KMS-11 (cell line): Measurements from ENCODE around the gene STAG2.
A peak's percentile ranks its signal among the peaks of the same experiment; 100 is the strongest.
"Not testable (repeated sequence)": the region's sequence is repeated elsewhere in the genome, so short reads cannot be mapped to it uniquely, and the experiment has no call there.

Experiments used
- H2AFZ ChIP-seq: fragments of 200-600 bp; sonication (generic); 2 replicates; pipeline ENCODE4 v1.6.1; 2016; ENCODE audit warnings: antibody characterized with exemption, mixed run types, low read depth
- H3K27ac ChIP-seq: fragments of 200-600 bp; sonication (generic); 2 replicates; pipeline ENCODE4 v1.6.1; 2016; ENCODE audit warnings: mild to moderate bottlenecking, mixed run types
- H3K27me3 ChIP-seq: fragments of 200-600 bp; sonication (generic); 2 replicates; pipeline ENCODE4 v1.6.1; 2017; ENCODE audit warnings: mild to moderate bottlenecking, low read depth, mixed run types, moderate library complexity; ENCODE audit not compliant: insufficient read depth
- H3K36me3 ChIP-seq: fragments of 200-600 bp; sonication (generic); 2 replicates; pipeline ENCODE4 v1.6.1; 2017; ENCODE audit warnings: mild to moderate bottlenecking, mixed run types; ENCODE audit not compliant: insufficient read depth
- H3K4me1 ChIP-seq: fragments of 200-600 bp; sonication (generic); 2 replicates; pipeline ENCODE4 v1.6.1; 2016; ENCODE audit warnings: mild to moderate bottlenecking, low read depth, mixed run types; ENCODE audit not compliant: poor library complexity, severe bottlenecking
- H3K4me2 ChIP-seq: fragments of 200-600 bp; sonication (generic); 2 replicates; pipeline ENCODE4 v1.7.0; 2016; ENCODE audit warnings: mild to moderate bottlenecking, mixed run types
- H3K4me3 ChIP-seq: fragments of 200-600 bp; sonication (generic); IDR thresholded peaks from 2 replicates; pipeline ENCODE4 v1.6.1; 2017; ENCODE audit warnings: low read depth, low read length, mixed read lengths; ENCODE audit not compliant: insufficient read depth
- H3K79me2 ChIP-seq: fragments of 200-600 bp; sonication (generic); 2 replicates; pipeline ENCODE4 v1.6.1; 2016; ENCODE audit warnings: low read depth, mixed run types; ENCODE audit not compliant: insufficient read depth
- H3K9ac ChIP-seq: fragments of 200-600 bp; sonication (generic); 2 replicates; pipeline ENCODE4 v1.6.1; 2016; ENCODE audit warnings: mild to moderate bottlenecking, mixed run types
- H4K20me1 ChIP-seq: fragments of 200-600 bp; sonication (generic); 2 replicates; pipeline ENCODE4 v1.6.1; 2016; ENCODE audit warnings: mild to moderate bottlenecking, mixed run types; ENCODE audit not compliant: insufficient read depth
- TF ChIP-seq, protein P1 (sequence below): fragments of 200-600 bp; sonication (generic); conservative IDR thresholded peaks from 2 replicates; pipeline ENCODE4 v1.6.1; 2017; ENCODE audit warnings: low read depth, mild to moderate bottlenecking, antibody characterized with exemption, low read length, moderate library complexity, mixed read lengths

STAG2 gene

DNA sequence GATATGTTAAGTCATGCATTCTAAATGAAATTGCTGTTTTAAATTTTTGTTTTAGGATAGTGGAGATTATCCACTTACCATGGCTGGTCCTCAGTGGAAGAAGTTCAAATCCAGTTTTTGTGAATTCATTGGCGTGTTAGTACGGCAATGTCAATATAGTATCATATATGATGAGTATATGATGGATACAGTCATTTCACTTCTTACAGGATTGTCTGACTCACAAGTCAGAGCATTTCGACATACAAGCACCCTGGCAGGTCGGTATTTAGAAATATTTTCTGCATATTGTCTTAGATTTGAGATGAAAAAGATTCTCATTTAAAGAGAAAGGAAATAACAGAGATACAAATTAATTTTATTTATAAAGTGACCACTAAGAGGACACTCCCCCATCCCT, 83.6 kb downstream of the STAG2 start:
- Histone ChIP-seq H3K9ac (no peak overlapping the region), H3K4me2 (no peak overlapping the region), H3K36me3 (no peaks in the 10 kb centered on the region), H3K27me3 (no peaks in the 10 kb centered on the region), H3K4me3 (no peak overlapping the region), H3K27ac (no peak overlapping the region), H4K20me1 (no peaks in the 10 kb centered on the region), H3K4me1 (peaks cover 5% of the 10 kb centered on the region), H3K79me2 (0 out of 2 replicates have a peak, but pooled peaks cover 8% of the 10 kb centered on the region), H2AFZ (no peak overlapping the region)
- TF ChIP-seq, protein P1, sequence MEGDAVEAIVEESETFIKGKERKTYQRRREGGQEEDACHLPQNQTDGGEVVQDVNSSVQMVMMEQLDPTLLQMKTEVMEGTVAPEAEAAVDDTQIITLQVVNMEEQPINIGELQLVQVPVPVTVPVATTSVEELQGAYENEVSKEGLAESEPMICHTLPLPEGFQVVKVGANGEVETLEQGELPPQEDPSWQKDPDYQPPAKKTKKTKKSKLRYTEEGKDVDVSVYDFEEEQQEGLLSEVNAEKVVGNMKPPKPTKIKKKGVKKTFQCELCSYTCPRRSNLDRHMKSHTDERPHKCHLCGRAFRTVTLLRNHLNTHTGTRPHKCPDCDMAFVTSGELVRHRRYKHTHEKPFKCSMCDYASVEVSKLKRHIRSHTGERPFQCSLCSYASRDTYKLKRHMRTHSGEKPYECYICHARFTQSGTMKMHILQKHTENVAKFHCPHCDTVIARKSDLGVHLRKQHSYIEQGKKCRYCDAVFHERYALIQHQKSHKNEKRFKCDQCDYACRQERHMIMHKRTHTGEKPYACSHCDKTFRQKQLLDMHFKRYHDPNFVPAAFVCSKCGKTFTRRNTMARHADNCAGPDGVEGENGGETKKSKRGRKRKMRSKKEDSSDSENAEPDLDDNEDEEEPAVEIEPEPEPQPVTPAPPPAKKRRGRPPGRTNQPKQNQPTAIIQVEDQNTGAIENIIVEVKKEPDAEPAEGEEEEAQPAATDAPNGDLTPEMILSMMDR, result no peak

DNA sequence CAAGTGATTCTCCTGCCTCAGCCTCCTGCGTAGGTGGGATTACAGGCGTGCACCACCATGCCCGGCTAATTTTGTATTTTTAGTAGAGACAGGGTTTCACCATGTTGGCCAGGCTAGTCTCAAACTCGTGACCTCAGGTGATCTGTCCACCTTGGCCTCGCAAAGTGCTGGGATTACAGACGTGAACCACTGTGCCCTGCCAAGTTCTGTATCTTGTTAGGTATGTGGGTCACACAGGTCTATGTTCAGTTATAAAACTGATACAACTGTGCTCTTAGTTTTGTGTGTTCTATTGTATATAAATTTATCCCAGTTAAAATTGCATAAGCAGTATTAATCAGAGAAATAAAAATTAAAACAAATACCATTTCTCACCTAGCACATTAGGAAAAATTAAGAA, 122.9 kb downstream of the STAG2 start:
- H4K20me1 ChIP-seq, H3K4me2 ChIP-seq, H3K27ac ChIP-seq, H3K79me2 ChIP-seq, H3K27me3 ChIP-seq, H3K4me3 ChIP-seq, H3K9ac ChIP-seq, H3K36me3 ChIP-seq, H2AFZ ChIP-seq: not testable (repeated sequence)
- peaks cover 25% of the 10 kb centered on the region for H3K4me1 ChIP-seq

DNA sequence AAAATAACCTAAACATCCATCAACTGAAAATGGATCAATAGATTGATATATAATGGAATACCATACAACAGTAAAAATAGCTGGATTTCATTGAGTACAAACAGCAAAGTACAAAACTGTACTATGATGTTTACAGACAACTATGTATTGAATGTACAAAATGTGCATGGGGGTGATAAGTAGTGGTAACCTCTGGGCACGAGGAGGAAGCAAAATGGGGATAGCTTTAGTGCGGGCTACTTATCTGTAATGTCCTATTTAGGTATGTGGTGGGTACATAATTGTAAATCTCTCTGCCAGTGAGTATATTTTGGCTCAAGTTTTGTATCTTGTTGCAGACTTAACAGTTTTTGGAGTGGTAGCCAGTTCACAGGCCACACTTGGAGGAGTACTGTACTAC, 123.6 kb downstream of the STAG2 start:
- TF ChIP-seq, protein P1, result no peak
- Histone ChIP-seq H3K4me2 (no peak overlapping the region), H3K4me3 (no peak overlapping the region), H3K27me3 (no peaks in the 10 kb centered on the region), H4K20me1 (0 out of 2 replicates have a peak, but pooled peaks cover 3% of the 10 kb centered on the region), H3K9ac (no peak overlapping the region), H3K79me2 (no peaks in the 10 kb centered on the region), H3K36me3 (no peaks in the 10 kb centered on the region; the same call in 1 of the 2 replicates), H3K27ac (no peak overlapping the region), H3K4me1 (peaks cover 25% of the 10 kb centered on the region), H2AFZ (no peak overlapping the region)

DNA sequence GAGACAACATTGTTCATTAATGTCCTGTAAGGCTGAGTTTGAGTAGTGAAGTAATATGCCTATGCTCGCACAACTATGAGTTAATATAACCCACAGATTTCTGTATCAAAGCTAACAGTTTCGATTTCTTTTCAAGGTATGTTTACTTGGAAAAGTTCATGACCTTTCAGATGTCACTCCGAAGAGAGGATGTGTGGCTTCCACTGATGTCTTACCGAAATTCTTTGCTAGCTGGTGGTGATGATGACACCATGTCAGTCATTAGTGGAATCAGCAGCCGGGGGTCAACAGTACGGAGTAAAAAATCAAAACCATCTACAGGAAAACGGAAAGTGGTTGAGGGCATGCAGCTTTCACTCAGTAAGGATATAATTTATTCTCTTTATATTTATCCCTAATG, 124.9 kb downstream of the STAG2 start:
- Histone ChIP-seq H2AFZ (no peak overlapping the region), H4K20me1 (0 out of 2 replicates have a peak, but pooled peaks cover 3% of the 10 kb centered on the region), H3K27me3 (no peaks in the 10 kb centered on the region), H3K36me3 (no peaks in the 10 kb centered on the region; the same call in 1 of the 2 replicates), H3K4me1 (peaks cover 25% of the 10 kb centered on the region), H3K9ac (no peak overlapping the region), H3K79me2 (no peaks in the 10 kb centered on the region), H3K4me2 (peak overlapping the region; percentile 40), H3K27ac (no peak overlapping the region), H3K4me3 (no peak overlapping the region)
- TF ChIP-seq, protein P1, result no peak

DNA sequence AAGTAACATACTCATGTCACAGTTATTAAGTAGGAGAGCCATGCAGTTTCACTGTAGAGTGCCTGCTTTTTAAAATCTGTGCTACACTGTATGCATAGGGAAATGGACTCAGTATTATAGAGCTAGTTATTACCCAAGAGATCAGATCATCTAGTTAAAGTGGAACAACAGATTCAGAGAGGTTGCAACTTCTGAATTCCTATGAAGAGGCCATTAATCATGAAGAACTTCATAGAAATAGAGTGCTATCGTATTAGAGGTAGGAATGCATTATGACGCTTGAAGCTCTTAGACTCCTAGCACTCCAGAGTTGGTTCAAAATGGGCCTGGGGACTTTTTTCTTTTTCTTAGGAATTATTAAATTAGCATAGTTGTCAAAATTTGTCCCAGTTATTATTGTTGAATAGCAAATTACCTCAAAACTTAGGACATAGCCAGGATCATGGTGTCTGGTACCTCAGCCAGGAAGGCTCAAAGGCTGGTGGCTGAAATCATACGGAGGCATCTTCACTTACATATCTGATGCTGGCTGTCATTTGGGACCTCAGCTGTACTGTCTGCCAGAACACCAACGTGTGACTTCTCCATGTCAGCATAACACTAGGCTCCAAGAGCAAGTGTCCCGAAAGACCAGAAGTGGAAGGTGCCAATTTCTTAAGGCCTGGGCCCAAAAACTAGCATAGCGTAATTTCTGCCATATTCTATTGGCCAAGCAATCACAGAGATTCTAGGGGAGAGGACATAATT, 125.7 kb downstream of the STAG2 start:
- TF ChIP-seq, protein P1, result no peak
- peaks cover 25% of the 10 kb centered on the region for H3K4me1 ChIP-seq
- no peak overlapping the region; the same call in 1 of the 2 replicates for H3K4me2 ChIP-seq
- H3K79me2 ChIP-seq, result no peaks in the 10 kb centered on the region
- H3K36me3 ChIP-seq, result no peaks in the 10 kb centered on the region; the same call in 1 of the 2 replicates
- H3K4me3 ChIP-seq, result no peak overlapping the region
- no peaks in the 10 kb centered on the region for H3K27me3 ChIP-seq
- no peak overlapping the region for H2AFZ ChIP-seq
- H4K20me1 ChIP-seq, result 0 out of 2 replicates have a peak, but pooled peaks cover 3% of the 10 kb centered on the region
- H3K9ac ChIP-seq, result no peak overlapping the region
- H3K27ac ChIP-seq, result no peak overlapping the region
